Neutrophil (primary cell): ENCODE data around the gene PLXNA4.

Experiments used
- H3K27ac ChIP-seq: fragments of 200-600 bp; sonication (generic); 2 replicates; pipeline ENCODE4 v1.5.1; 2016; ENCODE audit warnings: mild to moderate bottlenecking, moderate library complexity
- H3K27me3 ChIP-seq: fragments of 200-600 bp; sonication (generic); 2 replicates; pipeline ENCODE4 v1.6.0; 2016; ENCODE audit warnings: mild to moderate bottlenecking
- H3K36me3 ChIP-seq: fragments of 200-600 bp; sonication (generic); 2 replicates; pipeline ENCODE4 v1.5.1; 2017
- H3K4me1 ChIP-seq, 2 experiments: fragments of 200-600 bp in 1 of 2; sonication (generic) in 1 of 2; 1 replicate in 1 of 2; 2 replicates in 1 of 2; pipeline versions ENCODE4 v1.5.1 to v1.6.1; 2013 to 2016; ENCODE audit warnings: low read depth in 1 of 2, low read length in 1 of 2, mild to moderate bottlenecking in 1 of 2, moderate library complexity in 1 of 2; ENCODE audit not compliant: control insufficient read depth in 1 of 2, insufficient read depth in 1 of 2
- H3K4me3 ChIP-seq, 2 experiments: fragments of 200-600 bp in 1 of 2; sonication (generic) in 1 of 2; 1 replicate in 1 of 2; 2 replicates in 1 of 2; pipeline ENCODE4 v1.5.1; 2013 to 2016; ENCODE audit warnings: low read depth in 1 of 2, low read length in 1 of 2, mild to moderate bottlenecking in 1 of 2, moderate library complexity in 1 of 2
- H3K9me3 ChIP-seq: fragments of 200-600 bp; sonication (generic); 2 replicates; pipeline ENCODE4 v1.5.1; 2016
- CTCF ChIP-seq: fragments of 200-600 bp; sonication (generic); IDR thresholded peaks from 2 replicates; pipeline ENCODE4 v1.5.1; 2016; ENCODE audit warnings: antibody characterized with exemption

Gene PLXNA4

GRCh38 chr7:132318352-132319318 is 257.6 kb downstream of the PLXNA4 start:
- TF ChIP-seq CTCF: peak; percentile 61
- Histone ChIP-seq H3K4me1 (peaks cover 0 to 11% of the 10 kb centered on the region in 2 experiments), H3K27ac (no peak overlapping the region), H3K27me3 (peaks cover 39% of the 10 kb centered on the region), H3K9me3 (no peaks in the 10 kb centered on the region), H3K4me3 (no peak overlapping the region), H3K36me3 (no peaks in the 10 kb centered on the region)

- Histone ChIP-seq H3K9me3 (no peaks in the 10 kb centered on the region), H3K36me3 (no peaks in the 10 kb centered on the region), H3K27me3 (peaks cover 43% of the 10 kb centered on the region), H3K27ac (no peak overlapping the region), H3K4me1 (peaks cover 0 to 11% of the 10 kb centered on the region in 2 experiments), H3K4me3 (no peak overlapping the region)
- TF ChIP-seq CTCF: no peak
These were observed 258.4 kb downstream of the PLXNA4 start for GRCh38 chr7:132317701-132318351.

GRCh38 chr7:132312531-132313055 is 263.7 kb downstream of the PLXNA4 start:
- no peak overlapping the region for H3K4me3 ChIP-seq
- peaks cover 46% of the 10 kb centered on the region for H3K27me3 ChIP-seq
- no peak for TF ChIP-seq CTCF
- peaks cover 0 to 5% of the 10 kb centered on the region in 2 experiments for H3K4me1 ChIP-seq
- no peak overlapping the region for H3K27ac ChIP-seq
- no peaks in the 10 kb centered on the region for H3K36me3 ChIP-seq
- no peaks in the 10 kb centered on the region for H3K9me3 ChIP-seq

- peaks cover 46% of the 10 kb centered on the region for H3K27me3 ChIP-seq
- no peak overlapping the region for H3K4me3 ChIP-seq
- H3K27ac ChIP-seq: no peak overlapping the region
- H3K4me1 ChIP-seq: peaks cover 0 to 5% of the 10 kb centered on the region in 2 experiments
- H3K9me3 ChIP-seq: no peaks in the 10 kb centered on the region
- TF ChIP-seq CTCF: no peak
- no peaks in the 10 kb centered on the region for H3K36me3 ChIP-seq
These were observed 264.5 kb downstream of the PLXNA4 start for GRCh38 chr7:132311733-132312132.

- Histone ChIP-seq H3K4me3 (no peak overlapping the region), H3K27me3 (peaks cover 37% of the 10 kb centered on the region), H3K4me1 (no peaks in the 10 kb centered on the region), H3K9me3 (no peaks in the 10 kb centered on the region), H3K27ac (no peak overlapping the region), H3K36me3 (no peaks in the 10 kb centered on the region)
- TF ChIP-seq CTCF: no peak
These were observed 267.0 kb downstream of the PLXNA4 start for GRCh38 chr7:132309102-132309805.
